ENCODE data around the gene AGMO.
"Not testable (repeated sequence)": the region's sequence is repeated elsewhere in the genome, so short reads cannot be mapped to it uniquely, and the experiment has no call there.

AGMO gene

GRCh38 chr7:15306296-15306695 lies 255.5 kb downstream of the AGMO start:
- DNase-seq = no peak

GRCh38 chr7:15305002-15305600 lies 256.7 kb downstream of the AGMO start:
- peak; percentile 51 for DNase-seq

GRCh38 chr7:15303357-15303756 lies 258.5 kb downstream of the AGMO start:
- DNase-seq = no peak

DNA sequence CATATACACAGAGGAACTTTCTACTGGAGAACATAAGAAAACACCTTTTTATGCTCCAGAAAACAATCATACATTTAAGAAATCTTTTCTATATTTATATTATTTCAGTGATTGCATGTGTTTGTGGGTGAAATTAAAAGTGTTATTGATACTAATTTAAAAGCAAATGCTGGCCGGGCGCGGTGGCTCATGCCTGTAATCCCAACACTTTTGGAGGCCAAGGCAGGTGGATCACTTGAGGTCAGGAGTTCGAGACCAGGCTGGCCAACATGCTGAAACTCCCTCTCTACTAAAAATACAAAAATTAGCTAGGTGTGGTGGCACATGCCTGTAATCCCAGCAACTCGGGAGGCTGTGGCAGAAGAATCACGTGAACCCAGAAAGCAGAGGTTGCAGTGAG lies 260.8 kb downstream of the AGMO start:
- DNase-seq = not testable (repeated sequence)

GRCh38 chr7:15292138-15292537 lies 269.7 kb downstream of the AGMO start:
- no peak for DNase-seq

- no peak for DNase-seq
Measured at GRCh38 chr7:15291699-15292098, 270.1 kb downstream of the AGMO start.

GRCh38 chr7:15288741-15289140 lies 273.1 kb downstream of the AGMO start:
- no peak for DNase-seq

- no peak for DNase-seq
Measured at GRCh38 chr7:15284396-15284795, 277.4 kb downstream of the AGMO start.

- no peak for DNase-seq
Measured at GRCh38 chr7:15280078-15280733, 281.6 kb downstream of the AGMO start.

DNA sequence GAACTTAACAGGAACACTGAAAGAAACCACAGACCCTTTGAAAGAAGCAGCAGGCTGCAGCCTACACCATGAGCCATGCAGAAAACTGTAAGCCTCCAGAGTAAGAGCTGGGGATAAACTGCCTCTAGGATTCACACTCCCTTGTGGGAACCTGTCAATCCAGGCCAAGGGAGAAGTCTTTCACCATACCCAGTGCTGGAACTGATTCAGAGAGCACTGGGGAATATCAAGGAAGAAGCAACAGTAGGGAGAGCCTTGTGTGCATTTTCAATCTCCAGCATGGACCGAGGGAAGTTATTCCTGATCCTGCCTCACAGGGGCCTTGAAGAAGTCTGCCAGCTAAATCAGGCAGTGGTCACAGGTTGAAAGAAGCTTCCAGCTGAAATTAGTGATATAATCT lies 282.2 kb downstream of the AGMO start:
- no peak for DNase-seq

DNA sequence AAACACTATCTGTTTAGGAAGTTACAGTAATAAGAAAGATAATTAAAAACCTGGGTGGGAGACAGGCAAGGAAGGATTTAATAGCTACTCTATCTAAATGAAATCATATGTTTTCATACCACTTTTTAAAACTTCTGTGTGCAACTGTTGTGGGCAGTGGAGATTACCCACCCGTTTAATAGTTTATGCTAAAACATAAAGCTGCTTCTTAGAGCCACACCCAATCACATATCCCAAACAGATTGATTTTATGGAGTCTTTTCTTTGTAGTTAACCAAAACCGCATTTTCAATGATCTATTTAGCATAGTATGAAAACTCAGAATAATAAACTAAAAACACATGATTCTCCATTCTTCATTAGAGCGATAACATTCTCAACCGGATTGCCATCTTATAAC lies 304.1 kb downstream of the AGMO start:
- no peak for DNase-seq

DNA sequence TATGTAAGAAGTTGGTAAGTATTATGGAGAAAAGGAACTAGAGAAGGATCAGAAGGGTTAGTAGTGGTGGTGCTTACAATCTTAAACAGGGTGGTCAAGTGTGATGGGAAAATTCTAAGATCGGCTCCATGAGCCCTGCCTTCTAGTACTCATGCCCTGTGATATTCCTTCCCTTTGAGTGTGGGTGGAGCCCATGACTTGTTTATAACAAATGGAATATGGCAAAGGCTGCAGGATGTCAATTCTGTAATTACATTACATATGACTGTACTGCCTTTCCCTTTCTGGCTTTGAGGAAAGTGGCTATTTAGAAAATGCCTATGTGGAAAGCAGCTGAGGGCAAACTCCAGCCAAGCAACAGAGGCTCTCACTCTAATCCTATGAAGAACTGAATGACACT lies 309.6 kb downstream of the AGMO start:
- no peak for DNase-seq

DNA sequence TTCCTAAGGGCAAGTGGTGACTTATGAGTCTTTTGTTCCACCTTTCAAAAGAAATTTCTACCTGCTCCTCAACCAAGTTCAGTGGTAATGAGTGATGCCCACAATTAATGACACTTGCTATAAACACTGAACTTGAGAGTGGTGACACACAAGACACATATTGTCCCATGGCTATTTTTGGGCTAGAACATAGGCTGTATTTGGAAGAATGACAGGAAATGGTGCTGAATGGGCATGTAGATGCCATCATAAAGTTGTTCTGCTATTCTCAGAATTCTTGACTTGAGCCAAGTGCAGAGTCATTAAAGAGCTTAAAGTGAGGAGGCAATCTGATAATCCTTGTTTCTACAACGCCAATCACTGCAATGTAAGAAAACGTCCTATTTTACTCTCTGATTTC lies 313.3 kb downstream of the AGMO start:
- no peak for DNase-seq

DNA sequence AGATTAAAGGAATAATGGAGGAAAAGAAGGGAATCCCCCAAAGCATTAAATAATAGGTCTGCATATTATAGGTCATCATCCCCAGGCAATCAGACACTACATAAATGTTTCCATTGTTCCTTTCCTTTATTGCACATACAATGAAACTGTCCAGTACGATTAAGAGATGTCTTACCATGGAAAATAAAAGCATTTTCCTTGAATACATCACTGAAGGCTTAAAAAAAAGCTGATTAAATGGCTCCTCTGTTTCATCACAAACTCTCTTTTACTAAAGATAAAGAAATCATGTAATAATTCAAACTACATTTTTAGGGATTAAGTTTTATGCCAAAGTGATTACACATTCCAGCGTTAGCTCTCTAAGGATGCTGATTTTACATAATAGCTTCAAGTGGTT lies 316.0 kb downstream of the AGMO start:
- DNase-seq = no peak

- no peak for DNase-seq
Measured at GRCh38 chr7:15239801-15240200, 322.0 kb downstream of the AGMO start.

DNA sequence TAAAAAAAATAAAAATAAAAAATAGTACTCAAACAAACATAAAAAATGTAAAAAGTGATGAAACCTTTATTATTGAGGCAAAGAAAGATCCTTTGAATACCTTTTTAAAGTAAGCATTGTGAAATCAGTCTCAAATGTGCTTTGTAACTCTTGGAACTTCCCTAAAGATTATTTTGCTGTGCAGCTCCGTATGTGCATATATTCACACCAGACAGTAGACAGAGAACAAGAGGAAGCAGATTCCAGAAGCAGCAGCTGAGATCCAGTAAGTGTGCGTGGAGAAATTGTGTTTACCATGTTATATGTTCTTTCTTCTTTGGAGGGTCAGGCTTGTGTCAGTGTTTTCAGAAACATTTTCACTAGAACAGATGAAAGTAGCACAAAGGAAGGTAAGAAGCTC lies 324.9 kb downstream of the AGMO start:
- no peak for DNase-seq

DNA sequence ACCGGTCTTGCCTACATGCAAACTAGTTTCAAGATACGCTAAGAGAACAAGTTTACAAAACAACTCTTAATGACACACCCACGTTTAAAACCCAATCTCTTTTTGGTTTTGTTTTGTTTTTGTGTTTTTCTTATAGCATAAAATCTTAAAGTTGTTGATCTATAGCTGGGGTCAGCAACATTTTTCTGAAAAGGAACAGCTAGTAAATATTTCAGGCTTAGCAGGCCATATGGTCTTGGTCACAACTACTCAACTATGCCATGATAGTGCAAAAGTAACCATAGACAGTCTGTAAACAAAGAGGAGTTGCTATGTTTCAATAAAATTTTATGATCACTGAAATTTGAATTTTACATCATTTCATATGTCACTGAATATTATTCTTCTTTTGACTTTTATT lies 327.4 kb downstream of the AGMO start:
- no peak for DNase-seq

GRCh38 chr7:15228831-15229230 lies 333.0 kb downstream of the AGMO start:
- DNase-seq = no peak

- peak; percentile 14 for DNase-seq
Measured at GRCh38 chr7:15225981-15226380, 335.8 kb downstream of the AGMO start.

DNA sequence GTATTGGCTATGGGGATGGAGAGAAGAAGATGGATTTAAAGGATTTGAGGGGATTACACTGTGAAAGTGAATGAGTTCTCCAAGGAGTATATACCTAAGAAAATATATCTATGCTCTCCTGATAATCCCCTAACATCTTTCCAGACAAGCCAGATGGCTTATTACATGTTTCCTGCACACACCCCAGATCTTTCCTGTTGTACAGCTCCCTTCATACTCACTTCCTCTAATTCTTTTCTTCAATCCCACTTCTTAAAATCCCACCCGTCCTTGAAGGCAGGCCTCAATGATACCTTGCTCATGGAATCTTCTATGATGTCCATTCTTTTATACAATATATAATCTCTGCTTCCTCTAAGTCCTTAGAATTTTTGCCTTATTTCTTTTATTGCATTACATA lies 342.1 kb downstream of the AGMO start:
- DNase-seq = no peak

DNA sequence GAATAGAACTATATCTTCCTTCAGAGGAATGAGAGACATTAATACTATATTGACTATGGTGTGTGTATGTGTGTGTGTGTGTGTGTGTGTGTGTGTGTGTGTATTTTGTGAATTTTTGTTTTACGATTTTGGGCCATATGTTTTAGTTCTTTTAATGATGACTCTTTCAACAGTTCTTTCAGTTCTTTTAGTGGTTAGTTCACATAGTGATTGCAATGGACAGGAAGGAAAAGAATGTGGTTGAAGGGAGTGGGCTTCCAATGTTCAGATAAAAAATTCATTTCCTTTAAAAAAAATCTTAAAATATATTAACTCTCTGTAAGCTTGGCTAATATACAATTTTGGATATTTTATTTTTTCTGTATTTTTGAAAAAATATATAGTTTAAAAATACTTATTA lies 343.6 kb downstream of the AGMO start:
- no peak for DNase-seq

DNA sequence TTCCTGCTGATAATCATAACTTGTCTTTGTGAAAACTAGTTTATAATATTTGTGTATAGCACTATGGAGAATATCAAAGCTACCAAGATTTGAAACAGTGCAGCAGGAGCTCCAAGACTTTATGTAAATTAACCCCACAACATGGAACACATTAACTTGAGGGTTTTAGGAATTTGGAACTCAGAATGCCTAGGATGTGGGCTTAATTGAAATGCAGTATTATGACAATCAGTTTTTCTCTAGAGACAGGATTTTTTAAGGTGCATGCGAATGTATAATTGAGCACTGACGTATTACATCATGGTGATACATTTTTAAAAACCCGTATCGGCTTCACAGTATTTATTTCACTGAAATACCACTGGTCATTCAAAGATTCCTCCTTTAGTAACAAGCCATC lies 346.2 kb downstream of the AGMO start:
- DNase-seq = no peak

- no peak for DNase-seq
Measured at GRCh38 chr7:15214976-15215375, 346.8 kb downstream of the AGMO start.

- no peak for DNase-seq
Measured at GRCh38 chr7:15213093-15213492, 348.7 kb downstream of the AGMO start.

GRCh38 chr7:15209429-15209828 lies 352.4 kb downstream of the AGMO start:
- no peak for DNase-seq
